HFFc6 (cell line): Measurements from ENCODE around the gene RFT1. TPM values are rescaled to one million over a fixed set of nuclear protein-coding genes. Genes with fewer than 3 reads are reported as not detected.

Source experiments
- DNase-seq: peaks from one replicate; pipeline ENCODE4 v3.0.0-alpha.2; 2018
- H3K27ac Mint-ChIP-seq: 2 replicates; pipeline ENCODE4 v1.8.0; 2020; ENCODE audit warnings: mild to moderate bottlenecking, mixed read lengths
- H3K27me3 Mint-ChIP-seq: 2 replicates; pipeline ENCODE4 v1.8.0; 2021; ENCODE audit warnings: mild to moderate bottlenecking, moderate library complexity, mixed read lengths; ENCODE audit not compliant: insufficient read depth
- H3K36me3 Mint-ChIP-seq: 2 replicates; pipeline ENCODE4 v1.8.0; 2021; ENCODE audit warnings: low read depth, mixed read lengths
- H3K4me1 Mint-ChIP-seq: 2 replicates; pipeline ENCODE4 v1.8.0; 2020; ENCODE audit warnings: low read depth, mixed read lengths
- H3K4me3 Mint-ChIP-seq: 2 replicates; pipeline ENCODE4 v1.8.0; 2020; ENCODE audit warnings: mild to moderate bottlenecking, moderate library complexity, mixed read lengths
- H3K9me3 Mint-ChIP-seq: 2 replicates; pipeline ENCODE4 v1.8.0; 2020; ENCODE audit warnings: mild to moderate bottlenecking, mixed read lengths
- total RNA-seq, 6 experiments: library from RNA; stranded (reverse); fragmentation: NEBNext Ultra II Directional; extraction: Animal tissue kit (Norgen Biotek cat#: 25700); gene quantifications; 2 replicates in 1 of 6; 3 replicates in 5 of 6; pipeline ENCODE4 v1.2.3, GENCODE V29; 2021
- TF ChIP-seq, protein P1 (sequence below): fragments of 200-600 bp; sonication (generic); IDR thresholded peaks from 2 replicates; pipeline ENCODE4 v1.5.0; 2021; ENCODE audit warnings: antibody characterized with exemption, mild to moderate bottlenecking

Gene RFT1
- total RNA-seq, 6 experiments from 2014 or later, result 32.9 to 39.6 (median 34.7) TPM

DNA sequence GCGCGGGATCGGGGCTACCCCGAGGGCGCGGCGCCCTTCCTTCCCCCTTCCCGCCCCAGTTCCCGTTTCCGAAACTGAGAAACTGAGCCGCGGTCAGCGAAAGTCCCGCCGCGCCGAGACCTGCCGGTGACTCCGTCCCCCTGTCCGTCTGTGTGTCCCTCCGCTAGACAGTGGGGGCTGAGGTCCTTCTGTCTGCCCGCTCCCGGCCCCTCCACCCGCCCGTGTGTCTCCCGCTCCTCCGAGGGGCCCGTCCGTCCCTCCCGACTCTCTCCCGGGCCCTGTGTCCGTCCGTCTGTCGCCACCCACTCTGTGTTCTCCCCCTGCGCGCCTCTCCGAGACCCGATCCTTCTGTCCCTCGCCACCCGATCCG is 31.2 kb upstream of the RFT1 start:
- peak overlapping the region; percentile 80 for H3K4me3 Mint-ChIP-seq
- H3K36me3 Mint-ChIP-seq, result no peaks in the 10 kb centered on the region
- H3K4me1 Mint-ChIP-seq, result peaks cover 37% of the 10 kb centered on the region
- TF ChIP-seq, protein P1, sequence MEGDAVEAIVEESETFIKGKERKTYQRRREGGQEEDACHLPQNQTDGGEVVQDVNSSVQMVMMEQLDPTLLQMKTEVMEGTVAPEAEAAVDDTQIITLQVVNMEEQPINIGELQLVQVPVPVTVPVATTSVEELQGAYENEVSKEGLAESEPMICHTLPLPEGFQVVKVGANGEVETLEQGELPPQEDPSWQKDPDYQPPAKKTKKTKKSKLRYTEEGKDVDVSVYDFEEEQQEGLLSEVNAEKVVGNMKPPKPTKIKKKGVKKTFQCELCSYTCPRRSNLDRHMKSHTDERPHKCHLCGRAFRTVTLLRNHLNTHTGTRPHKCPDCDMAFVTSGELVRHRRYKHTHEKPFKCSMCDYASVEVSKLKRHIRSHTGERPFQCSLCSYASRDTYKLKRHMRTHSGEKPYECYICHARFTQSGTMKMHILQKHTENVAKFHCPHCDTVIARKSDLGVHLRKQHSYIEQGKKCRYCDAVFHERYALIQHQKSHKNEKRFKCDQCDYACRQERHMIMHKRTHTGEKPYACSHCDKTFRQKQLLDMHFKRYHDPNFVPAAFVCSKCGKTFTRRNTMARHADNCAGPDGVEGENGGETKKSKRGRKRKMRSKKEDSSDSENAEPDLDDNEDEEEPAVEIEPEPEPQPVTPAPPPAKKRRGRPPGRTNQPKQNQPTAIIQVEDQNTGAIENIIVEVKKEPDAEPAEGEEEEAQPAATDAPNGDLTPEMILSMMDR, result no peak
- no peaks in the 10 kb centered on the region for H3K9me3 Mint-ChIP-seq
- peak overlapping the region; percentile 72 for H3K27ac Mint-ChIP-seq
- no peak for DNase-seq
- H3K27me3 Mint-ChIP-seq, result peaks cover 13% of the 10 kb centered on the region

DNA sequence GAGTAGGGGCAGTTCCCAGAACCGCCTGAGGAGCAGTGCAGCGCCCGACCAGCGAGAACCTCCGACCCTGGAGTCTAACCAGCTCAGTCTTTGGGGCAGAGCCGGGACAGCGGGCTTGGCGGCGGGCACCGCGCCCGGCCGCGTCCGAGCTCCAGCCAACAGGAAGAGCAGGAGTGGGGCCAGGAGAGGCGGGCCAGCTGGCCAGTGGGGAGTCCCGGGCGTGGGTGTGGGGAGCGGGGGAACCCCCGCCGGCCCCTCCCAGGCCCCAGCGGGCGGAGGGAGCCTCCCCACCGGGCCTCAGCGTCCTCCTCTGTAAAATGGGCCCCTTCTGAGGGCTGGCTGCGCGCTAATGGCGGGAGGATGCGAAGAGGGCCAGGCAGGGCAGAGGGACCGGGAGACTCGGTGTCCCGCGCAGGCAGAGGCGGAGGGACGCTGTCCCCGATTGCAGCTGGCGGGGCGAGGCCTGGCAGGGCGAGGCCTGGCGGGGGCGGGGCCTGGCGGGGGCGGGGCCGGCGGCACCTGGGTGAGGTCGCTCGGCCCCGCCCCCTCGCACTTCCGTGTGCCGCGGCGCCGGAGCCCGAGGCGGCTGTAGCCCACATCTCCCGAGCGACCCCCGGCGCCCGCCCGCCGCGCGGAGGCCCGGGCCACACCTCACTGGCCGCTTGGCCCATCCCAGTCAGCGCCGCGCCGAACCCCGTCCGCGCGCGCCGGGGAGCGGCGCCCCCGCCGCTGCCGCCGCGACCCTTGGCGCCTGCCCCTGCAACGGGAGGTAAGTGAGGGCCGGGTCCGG is 30.6 kb upstream of the RFT1 start, which contains the start of gene PRKCD:
Gene PRKCD (plus strand): TSS at position 550 of the 790 bp plus-strand sequence. CDS start 17,214 bp downstream, outside the sequence.
- TF ChIP-seq, protein P1, result peak; percentile 74
- Mint-ChIP-seq H3K4me3 (peak within 1 kb of the TSS; percentile 85), H3K27me3 (peaks cover 18% of the 10 kb centered on the region), H3K4me1 (peaks cover 31% of the 10 kb centered on the region), H3K9me3 (no peaks in the 10 kb centered on the region), H3K36me3 (no peaks in the 10 kb centered on the region), H3K27ac (peak within 1 kb of the TSS; percentile 72)
- DNase-seq, result peak; percentile 84

DNA sequence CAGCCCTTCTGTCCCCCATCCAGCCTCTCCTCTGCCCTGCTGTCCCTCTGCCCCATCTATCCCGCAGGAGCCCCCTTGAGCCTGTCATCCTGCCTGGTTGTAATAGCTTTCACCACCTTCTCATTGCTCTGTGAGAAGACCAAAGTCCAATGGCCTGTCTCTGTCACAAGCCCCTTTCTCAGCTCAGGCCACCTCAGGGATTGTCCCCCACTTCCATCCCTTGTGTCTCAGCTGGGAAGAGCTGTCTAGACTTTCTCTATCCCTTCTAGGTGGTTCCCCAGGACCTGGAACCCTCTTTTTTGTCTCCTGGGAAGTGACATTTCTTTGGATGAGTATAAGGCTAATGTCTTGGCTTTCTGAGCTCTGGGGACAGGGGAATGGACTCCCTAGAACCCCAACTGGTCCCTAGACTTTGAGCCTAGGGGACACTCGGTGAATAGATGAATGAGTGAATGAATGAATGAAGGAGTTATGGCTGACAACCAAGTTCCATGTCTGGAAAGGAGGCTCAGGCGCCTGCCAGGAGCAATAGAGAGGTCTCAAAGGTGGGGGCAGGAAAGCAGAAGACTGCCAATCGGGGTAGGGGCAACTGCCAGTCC is 29.9 kb upstream of the RFT1 start:
- Mint-ChIP-seq H3K4me3 (peak overlapping the region; percentile 85), H3K36me3 (no peaks in the 10 kb centered on the region), H3K4me1 (peaks cover 24% of the 10 kb centered on the region), H3K9me3 (no peaks in the 10 kb centered on the region), H3K27me3 (peaks cover 21% of the 10 kb centered on the region), H3K27ac (0 out of 2 replicates have a peak overlapping the region, but pooled peaks have one; percentile 0)
- no peak for DNase-seq
- TF ChIP-seq, protein P1, result no peak; the same call in 1 of the 2 replicates

DNA sequence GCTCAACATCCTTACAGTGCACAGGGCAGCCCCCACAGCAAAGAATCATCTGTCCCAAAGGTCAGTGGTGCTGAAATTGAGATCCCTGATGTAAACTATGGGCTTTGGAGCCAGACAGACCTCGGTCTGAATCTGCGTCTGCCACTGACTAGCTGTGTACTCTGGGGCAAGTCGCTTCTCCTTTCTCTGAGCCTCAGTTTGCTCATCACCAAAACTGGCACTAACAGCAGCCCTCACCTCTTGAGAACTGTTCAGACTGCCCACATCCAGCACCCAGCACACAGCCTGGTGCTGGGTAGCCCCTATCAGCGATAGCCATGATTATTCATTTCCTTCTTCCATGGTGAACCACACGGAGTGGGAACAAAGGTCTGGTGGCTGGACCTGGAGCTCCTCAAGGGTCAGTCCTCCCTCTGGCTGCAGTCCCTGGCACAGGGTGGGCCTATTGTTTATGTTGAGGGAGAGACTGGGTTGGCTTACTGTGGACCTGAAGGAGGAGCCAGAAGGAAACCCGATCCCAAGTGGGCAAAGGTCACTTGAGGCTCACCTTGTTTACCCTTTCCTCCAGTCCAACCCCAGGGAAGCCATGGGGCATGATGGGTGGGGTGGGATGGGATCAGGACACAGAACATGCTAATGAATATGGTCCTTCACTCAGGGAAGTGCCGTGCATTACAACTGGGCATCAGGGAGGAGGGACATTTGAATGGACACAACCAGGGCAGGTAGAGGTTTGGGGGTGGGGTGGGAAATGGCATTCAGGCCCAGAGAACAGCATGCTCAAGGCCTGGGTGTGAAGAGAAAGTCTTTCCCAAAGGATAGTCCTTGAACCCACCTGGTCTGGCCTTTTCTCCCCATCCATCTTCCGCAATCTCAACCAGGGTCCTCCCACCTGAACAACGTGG is 29.2 kb upstream of the RFT1 start:
- DNase-seq, result no peak
- peak overlapping the region; percentile 85 for H3K4me3 Mint-ChIP-seq
- no peaks in the 10 kb centered on the region for H3K9me3 Mint-ChIP-seq
- peaks cover 24% of the 10 kb centered on the region for H3K4me1 Mint-ChIP-seq
- H3K27ac Mint-ChIP-seq, result no peak overlapping the region
- TF ChIP-seq, protein P1, result no peak
- H3K27me3 Mint-ChIP-seq, result peaks cover 21% of the 10 kb centered on the region
- no peaks in the 10 kb centered on the region for H3K36me3 Mint-ChIP-seq

DNA sequence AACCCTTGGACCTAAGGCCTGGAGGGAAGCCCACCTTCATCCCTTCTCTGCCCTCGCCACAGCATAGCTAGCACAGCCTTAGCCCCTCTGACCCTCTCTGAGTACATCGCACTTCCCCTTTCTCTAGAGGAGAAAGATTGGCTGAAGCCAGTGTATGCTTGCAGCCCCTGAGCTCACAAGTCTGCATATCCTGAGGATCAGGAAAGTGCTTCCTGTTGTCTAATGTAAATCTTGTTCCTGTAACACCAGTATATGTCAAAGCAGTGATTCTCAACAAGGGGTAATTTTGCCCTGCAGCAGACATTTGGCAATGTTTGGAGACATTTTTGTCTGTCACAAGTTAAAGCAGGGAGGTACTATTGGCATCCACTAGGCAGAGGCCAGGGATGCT is 28.5 kb upstream of the RFT1 start:
- no peak overlapping the region for H3K27ac Mint-ChIP-seq
- TF ChIP-seq, protein P1, result no peak
- peaks cover 24% of the 10 kb centered on the region for H3K4me1 Mint-ChIP-seq
- H3K9me3 Mint-ChIP-seq, result no peaks in the 10 kb centered on the region
- no peak overlapping the region for H3K4me3 Mint-ChIP-seq
- H3K36me3 Mint-ChIP-seq, result no peaks in the 10 kb centered on the region
- no peak for DNase-seq
- H3K27me3 Mint-ChIP-seq, result peaks cover 23% of the 10 kb centered on the region
